HG03095 (cell line): ENCODE results near the gene ARHGEF17.
A peak's percentile ranks its signal among the peaks of the same experiment; 100 is the strongest.

Source experiments
- ATAC-seq: cut with Tn5 transposase; IDR thresholded peaks from one replicate; pipeline ENCODE4 v1.9.1; 2021; ENCODE audit warnings: moderate library complexity; ENCODE audit not compliant: unreplicated experiment

The ARHGEF17 gene

DNA sequence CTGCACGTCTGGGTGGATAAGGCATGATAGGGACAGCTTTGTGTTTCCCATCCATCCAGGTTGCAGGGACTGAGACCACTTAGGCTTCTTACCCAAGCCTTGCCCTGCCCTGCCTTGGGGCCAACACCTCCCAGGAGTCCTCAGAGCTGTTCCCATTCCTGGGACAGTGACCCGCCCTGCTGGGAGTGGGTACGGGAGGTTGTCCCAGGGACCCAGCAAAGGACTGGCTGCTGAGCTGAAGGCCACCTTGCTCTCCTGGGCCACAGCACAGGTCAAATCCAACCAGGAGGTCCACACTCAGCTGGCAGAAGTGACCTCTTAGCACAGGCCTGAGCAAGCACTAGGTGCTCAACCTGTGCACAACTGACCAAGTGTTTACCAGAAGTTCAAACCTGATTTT lies 16.9 kb upstream of the ARHGEF17 start:
- no peak for ATAC-seq

DNA sequence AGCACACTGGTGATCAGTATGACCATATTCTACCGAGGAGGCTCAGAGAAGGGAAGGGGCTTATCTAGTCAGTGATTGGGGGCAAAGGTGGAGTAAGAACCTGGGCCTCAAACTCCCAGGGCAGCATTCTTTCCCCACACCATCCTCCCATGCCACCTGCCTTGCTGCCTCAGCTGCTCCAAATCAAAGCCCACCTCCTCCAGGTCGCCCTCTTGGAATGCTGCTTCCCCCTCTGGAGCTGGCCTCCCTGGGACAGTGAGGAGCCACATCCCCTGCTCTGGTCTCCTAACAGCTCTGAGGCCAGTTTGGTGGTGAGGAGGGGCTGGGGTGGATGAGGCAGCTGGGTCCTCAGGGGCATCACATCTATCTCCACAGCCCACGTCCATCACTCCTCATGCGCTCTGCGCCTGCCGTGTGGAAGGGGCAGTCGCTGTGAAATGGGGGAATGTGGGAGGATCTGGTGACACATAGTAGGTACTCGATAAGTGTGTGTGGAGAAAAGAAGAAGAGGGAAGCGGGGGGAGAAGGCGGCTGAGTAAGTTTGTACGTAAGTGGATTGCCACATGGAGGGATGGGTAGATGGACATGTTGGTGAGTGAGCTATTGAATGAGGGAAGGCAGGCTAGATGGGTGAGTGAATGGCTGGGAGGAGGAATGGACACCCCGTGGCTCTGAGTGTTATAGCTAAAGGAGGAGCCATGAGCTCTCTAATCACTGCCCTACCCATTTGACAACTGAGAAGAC lies 16.1 kb upstream of the ARHGEF17 start:
- no peak for ATAC-seq

DNA sequence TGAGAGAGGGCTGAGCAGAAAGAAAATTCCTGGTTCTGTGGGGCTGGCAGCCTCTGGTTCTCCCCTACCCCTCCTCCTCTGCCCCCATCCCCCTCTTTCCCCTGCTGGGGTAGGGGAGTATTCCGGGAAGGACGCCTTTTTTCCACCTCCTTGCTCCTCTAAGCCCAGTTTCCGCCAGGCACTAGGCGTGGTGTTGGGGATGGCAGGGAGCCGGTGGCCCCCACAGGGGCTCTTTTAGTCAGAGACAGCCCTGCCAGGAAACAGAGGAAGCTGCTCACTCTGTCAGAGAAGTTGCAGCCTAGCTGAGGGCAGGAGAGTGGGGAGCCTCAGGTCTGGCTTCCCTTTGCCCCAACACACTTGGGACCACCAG lies 15.6 kb upstream of the ARHGEF17 start:
- ATAC-seq = no peak

DNA sequence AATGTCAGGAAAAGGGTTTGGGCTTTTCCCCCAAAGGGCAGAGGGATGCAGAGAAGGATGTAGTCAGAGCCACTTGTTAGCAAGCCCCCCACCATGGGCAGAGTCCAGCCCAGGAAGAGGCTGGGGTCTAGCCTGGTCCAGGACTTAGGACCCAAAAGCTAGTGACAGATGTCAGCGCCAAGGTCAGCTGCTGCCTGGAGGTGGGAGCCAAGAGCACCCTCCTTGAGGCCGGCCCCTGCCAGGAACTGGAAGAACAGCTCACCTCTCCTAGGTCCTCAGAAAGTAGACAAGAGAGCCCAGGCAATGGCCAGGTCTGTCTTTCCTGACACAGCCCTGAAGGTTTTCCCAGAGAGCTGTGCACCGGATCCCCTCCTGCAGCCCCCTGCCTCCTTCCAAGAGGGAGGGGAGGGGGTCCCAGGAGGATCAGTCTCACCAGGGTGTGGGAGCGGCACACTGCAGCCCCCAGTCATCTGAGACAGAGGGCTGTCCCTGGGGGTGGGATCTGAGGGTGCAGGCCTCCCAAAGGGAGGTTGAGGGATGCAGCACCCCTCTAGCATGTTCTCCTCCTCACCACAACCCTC lies 14.6 kb upstream of the ARHGEF17 start:
- ATAC-seq = no peak

- ATAC-seq = no peak
Observed at GRCh38 chr11:73294604-73295003, 13.5 kb upstream of the ARHGEF17 start.

DNA sequence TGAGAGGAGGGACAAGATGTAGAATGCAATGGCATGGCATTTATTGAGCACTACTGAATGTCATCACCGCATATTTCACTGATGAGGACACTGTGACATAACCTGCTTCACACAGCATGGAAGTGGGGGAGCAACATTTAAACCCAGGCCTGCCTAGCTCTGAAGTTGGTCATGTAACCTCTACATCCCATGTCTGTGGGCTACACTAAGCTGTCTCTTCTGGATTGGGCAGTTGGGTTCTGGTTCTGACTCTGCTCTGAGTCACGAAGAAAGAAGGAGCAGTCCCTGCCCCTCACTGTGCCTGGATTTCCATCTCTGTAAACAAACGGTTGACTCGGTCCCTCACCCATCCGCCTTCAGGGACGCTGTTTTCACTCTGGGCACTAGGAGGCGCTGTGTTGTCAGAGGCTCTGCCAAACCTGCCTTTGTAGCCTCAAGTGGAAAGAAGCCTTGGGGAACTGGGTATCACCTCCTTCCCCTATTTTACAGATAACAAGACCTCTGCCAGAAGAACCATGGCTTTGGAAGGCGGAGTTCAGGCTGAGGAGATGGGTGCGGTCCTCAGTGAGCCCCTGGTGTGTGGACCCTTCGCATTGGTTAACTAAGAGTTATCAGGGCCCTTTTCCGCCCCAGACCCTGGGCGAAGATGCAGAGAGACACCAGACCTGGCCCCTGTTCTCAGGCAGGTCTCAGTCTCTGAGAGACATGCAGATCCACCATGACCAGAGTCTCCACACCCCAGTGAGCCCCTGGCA lies 12.7 kb upstream of the ARHGEF17 start:
- ATAC-seq = no peak

GRCh38 chr11:73295996-73296318 lies 12.1 kb upstream of the ARHGEF17 start:
- no peak for ATAC-seq

GRCh38 chr11:73296501-73297230 lies 11.4 kb upstream of the ARHGEF17 start:
- ATAC-seq = no peak

DNA sequence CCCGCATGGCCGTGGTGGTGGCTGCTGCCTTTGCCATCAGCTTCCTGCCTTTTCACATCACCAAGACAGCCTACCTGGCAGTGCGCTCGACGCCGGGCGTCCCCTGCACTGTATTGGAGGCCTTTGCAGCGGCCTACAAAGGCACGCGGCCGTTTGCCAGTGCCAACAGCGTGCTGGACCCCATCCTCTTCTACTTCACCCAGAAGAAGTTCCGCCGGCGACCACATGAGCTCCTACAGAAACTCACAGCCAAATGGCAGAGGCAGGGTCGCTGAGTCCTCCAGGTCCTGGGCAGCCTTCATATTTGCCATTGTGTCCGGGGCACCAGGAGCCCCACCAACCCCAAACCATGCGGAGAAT lies 10.9 kb upstream of the ARHGEF17 start:
- ATAC-seq = no peak

DNA sequence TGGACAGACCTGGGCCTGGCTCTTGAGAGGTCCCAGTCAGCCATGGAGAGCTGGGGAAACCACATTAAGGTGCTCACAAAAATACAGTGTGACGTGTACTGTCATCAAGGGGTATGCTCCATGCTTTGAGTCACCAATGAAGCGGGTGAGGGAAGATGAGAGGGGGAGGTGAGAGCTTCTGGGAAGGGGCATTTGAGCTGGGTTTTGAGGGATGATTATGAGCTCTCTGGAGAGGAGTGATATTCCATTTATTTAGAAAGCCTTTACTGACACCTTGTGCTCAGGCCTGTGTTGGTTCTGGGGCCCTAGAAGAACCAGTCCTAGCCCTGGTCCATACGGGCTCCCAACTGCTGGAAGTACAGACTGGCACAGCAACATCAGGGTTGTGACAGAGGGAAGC lies 10.4 kb upstream of the ARHGEF17 start:
- ATAC-seq = no peak

DNA sequence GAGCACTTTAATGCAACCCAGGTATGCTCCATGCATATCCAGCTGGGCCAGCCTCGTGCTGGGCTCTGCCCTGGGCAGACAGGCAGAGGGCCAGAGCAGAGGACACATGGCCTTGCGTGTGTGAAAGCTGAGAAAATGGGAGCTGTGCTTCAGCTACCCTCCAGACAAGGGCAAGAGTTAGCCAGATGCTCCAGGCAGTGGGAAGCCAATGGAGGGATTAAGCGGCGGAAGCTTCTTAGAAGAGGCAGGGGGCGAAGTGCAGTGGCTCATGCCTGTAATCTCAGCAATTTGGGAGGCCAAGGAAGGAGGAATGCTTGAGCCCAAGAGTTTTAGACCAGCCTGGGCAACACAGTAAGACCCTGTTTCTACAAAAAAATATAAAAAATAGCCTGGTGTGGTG lies 9.8 kb upstream of the ARHGEF17 start:
- no peak for ATAC-seq

DNA sequence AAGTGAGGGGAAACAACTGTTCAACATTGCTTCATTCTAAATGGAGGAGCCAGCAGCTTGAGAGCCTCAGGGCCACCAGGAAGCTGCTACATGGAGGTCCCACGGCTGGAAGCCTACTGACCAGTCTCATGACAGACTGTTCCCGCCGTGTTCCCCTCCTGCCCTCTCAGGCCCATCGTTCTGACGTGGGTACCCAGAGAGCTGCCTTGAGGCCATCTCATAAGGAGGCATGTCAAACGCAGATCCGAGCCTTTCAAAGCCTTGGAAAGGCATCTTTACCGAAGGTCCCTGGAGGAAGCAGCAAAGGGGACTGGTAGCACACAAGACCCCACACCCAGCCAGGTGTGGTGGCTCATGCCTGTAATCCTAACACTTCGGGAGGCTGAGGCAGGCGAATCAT lies 8.3 kb upstream of the ARHGEF17 start:
- no peak for ATAC-seq

DNA sequence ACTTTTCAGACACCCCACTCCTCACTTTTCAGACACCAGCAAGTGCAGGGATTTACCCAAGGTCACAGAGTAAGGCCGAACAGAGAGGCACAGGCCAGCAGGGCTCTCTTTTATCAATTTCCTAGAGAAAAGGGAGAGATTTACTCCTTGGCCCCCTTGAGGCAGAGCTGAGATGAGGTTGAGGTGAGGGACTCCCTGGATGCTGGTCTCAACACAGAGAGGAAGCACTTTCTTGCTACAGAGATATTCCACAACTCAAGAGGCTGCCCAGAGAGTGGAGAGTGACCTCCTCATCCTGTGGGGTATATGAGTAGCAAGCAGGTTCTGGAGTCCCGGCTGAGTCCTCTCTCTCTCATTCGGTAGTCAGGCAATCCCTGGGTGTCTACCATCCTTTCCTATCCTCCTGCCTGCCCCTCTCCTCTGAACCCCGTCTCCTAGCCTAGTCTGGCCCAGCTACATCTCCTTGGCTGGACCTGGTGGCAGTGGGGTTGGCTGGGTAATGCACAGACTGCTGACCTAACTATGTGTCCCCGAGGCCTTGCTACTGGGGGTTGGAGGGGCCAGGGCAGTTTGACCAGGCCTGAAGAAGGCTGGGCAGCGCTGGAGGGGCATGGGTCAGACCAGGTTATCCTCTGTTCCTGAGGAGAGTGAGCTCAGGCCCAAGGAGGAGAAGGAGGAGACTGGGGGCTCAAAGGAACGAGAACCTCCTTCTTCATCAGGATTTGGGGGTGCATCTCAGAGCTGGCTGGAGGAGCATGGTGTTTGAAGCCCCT lies 1.8 kb upstream of the ARHGEF17 start:
- ATAC-seq = no peak

- no peak for ATAC-seq
Observed at GRCh38 chr11:73306977-73307322, 1.1 kb upstream of the ARHGEF17 start.

- ATAC-seq = peak; percentile 46
Observed at GRCh38 chr11:73307323-73308002, 613 bp upstream of the ARHGEF17 start.

DNA sequence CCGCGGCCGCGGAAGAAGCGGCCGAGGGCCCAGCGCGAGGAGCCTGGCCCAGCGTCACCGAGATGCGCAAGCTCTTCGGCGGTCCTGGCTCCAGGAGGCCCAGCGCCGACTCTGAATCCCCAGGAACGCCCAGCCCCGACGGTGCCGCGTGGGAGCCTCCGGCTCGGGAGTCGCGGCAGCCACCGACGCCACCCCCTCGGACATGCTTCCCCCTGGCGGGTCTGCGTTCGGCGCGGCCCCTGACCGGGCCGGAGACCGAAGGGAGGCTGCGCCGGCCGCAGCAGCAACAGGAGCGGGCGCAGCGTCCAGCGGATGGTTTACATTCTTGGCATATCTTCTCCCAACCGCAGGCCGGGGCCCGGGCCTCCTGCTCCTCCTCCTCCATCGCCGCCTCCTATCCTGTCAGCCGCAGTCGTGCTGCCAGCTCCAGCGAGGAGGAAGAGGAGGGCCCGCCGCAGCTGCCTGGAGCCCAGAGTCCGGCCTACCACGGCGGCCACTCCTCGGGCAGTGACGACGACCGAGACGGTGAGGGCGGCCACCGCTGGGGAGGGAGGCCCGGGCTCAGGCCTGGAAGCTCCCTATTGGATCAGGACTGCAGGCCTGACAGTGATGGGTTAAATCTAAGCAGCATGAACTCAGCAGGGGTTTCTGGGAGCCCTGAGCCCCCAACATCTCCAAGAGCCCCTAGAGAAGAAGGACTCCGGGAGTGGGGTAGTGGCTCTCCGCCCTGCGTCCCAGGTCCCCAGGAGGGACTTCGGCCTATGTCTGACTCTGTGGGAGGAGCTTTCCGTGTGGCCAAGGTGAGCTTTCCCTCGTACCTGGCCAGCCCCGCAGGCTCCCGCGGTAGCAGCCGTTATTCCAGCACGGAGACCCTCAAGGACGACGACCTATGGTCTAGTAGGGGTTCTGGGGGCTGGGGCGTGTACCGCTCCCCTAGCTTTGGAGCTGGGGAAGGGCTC lies 1.2 kb downstream of the ARHGEF17 start:
- ATAC-seq = no peak

DNA sequence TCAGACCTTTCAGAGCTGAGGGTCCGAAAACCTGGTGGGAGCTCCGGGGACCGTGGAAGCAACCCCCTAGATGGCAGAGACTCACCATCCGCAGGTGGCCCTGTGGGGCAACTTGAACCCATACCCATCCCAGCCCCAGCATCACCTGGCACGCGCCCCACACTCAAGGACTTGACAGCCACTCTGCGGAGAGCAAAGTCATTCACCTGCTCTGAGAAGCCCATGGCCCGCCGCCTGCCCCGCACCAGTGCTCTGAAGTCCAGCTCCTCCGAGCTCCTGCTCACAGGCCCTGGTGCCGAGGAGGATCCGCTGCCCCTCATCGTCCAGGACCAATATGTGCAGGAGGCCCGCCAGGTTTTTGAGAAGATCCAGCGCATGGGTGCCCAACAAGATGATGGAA lies 2.0 kb downstream of the ARHGEF17 start:
- no peak for ATAC-seq

GRCh38 chr11:73310661-73311393 lies 2.8 kb downstream of the ARHGEF17 start:
- ATAC-seq = no peak

DNA sequence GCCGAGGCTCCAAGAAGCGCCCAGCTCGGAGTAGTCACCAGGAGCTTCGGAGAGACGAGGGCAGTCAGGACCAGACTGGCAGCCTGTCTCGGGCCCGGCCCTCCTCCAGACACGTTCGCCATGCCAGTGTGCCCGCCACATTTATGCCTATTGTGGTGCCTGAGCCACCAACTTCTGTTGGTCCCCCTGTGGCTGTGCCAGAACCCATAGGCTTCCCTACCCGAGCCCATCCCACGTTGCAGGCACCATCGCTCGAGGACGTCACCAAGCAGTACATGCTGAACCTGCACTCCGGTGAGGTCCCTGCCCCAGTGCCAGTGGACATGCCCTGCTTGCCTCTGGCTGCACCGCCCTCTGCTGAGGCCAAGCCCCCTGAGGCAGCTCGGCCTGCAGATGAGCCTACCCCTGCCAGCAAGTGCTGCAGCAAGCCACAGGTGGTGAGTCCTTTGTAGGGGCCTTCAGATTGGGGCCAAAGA lies 3.4 kb downstream of the ARHGEF17 start:
- ATAC-seq = no peak
